Measurements from ENCODE around the gene TFE3. TPM values are rescaled to one million over a fixed set of nuclear protein-coding genes. Genes with fewer than 3 reads are reported as not detected.

Gene TFE3
- polyA plus RNA-seq, 1 donor (not counting 4 experiments of a cell fraction or from before 2014, with no cell fraction given) = 13.2 TPM

DNA sequence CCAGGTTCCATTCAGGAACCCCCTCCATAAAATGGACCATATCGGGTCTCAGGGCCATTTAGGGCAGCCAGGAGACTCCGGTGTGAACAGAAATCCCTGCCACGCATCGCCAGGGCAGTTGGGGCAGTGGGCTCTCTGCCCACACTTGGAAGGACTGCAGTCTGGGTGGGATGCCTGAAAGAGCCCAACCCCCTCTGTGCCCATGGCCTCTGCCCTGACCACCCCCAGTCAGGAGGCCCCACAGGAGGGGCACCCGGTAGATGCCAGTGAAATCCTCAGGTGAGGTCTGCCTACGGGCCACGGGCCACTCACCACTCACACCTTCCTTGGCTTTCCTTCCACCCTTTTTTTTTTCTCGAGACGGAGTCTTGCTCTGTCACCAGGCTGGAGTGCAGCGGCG is 25.9 kb upstream of the TFE3 start:
- DNase-seq (ENCODE audit: low read depth, low spot score) (no peak), FAIRE-seq (no peak)
- Histone ChIP-seq H3K9ac (ENCODE audit: control insufficient read depth, extremely low read depth, insufficient read depth, low read length) (no peak overlapping the region), H3K79me2 (ENCODE audit: control insufficient read depth, insufficient read depth, low read length) (no peaks in the 10 kb centered on the region), H3K27ac (ENCODE audit: control insufficient read depth, insufficient read depth, low read length) (no peak overlapping the region), H3K9me3 (ENCODE audit: control insufficient read depth, low read depth, low read length) (no peaks in the 10 kb centered on the region), H3K4me1 (ENCODE audit: control insufficient read depth, extremely low read depth, insufficient read depth, low read length) (peaks cover 2% of the 10 kb centered on the region), H4K20me1 (ENCODE audit: control insufficient read depth, extremely low read depth, insufficient read depth, low read length) (no peaks in the 10 kb centered on the region), H3K4me3 (ENCODE audit: control insufficient read depth in 2 of 3, extremely low read depth in 1 of 3, insufficient read depth in 2 of 3, low read depth in 1 of 3, low read length in 3 of 3) (no peak overlapping the region), H3K9me1 (ENCODE audit: control insufficient read depth, extremely low read depth, insufficient read depth, low read length) (no peaks in the 10 kb centered on the region), H3K36me3 (ENCODE audit: control insufficient read depth in 2 of 2, extremely low read depth in 1 of 2, insufficient read depth in 2 of 2, low read length in 2 of 2) (peaks cover 0 to 7% of the 10 kb centered on the region in 2 experiments), H3K27me3 (ENCODE audit: control insufficient read depth, extremely low read depth, insufficient read depth, low read length) (no peaks in the 10 kb centered on the region), H2AFZ (ENCODE audit: control insufficient read depth, low read length) (no peak overlapping the region), H3K4me2 (ENCODE audit: control insufficient read depth, extremely low read depth, insufficient read depth, low read depth, low read length) (no peak overlapping the region)
- TF ChIP-seq, protein P1, sequence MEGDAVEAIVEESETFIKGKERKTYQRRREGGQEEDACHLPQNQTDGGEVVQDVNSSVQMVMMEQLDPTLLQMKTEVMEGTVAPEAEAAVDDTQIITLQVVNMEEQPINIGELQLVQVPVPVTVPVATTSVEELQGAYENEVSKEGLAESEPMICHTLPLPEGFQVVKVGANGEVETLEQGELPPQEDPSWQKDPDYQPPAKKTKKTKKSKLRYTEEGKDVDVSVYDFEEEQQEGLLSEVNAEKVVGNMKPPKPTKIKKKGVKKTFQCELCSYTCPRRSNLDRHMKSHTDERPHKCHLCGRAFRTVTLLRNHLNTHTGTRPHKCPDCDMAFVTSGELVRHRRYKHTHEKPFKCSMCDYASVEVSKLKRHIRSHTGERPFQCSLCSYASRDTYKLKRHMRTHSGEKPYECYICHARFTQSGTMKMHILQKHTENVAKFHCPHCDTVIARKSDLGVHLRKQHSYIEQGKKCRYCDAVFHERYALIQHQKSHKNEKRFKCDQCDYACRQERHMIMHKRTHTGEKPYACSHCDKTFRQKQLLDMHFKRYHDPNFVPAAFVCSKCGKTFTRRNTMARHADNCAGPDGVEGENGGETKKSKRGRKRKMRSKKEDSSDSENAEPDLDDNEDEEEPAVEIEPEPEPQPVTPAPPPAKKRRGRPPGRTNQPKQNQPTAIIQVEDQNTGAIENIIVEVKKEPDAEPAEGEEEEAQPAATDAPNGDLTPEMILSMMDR (optimal IDR thresholded peaks at IDR 0.05 in 1 of 3, IDR thresholded peaks at IDR 0.05 in 1 of 3, conservative IDR thresholded peaks at IDR 0.05 in 1 of 3; ENCODE audit: extremely low read depth in 1 of 3, insufficient read depth in 2 of 3, low read length in 3 of 3) = no peak
- no peak for TF ChIP-seq EZH2 (IDR thresholded peaks at IDR 0.05; ENCODE audit: low read length)
- dilution Hi-C loops (cut with MboI; ENCODE audit: extremely low pct_ligation_motif_present, low sequenced_read_pairs) = no loop called here

DNA sequence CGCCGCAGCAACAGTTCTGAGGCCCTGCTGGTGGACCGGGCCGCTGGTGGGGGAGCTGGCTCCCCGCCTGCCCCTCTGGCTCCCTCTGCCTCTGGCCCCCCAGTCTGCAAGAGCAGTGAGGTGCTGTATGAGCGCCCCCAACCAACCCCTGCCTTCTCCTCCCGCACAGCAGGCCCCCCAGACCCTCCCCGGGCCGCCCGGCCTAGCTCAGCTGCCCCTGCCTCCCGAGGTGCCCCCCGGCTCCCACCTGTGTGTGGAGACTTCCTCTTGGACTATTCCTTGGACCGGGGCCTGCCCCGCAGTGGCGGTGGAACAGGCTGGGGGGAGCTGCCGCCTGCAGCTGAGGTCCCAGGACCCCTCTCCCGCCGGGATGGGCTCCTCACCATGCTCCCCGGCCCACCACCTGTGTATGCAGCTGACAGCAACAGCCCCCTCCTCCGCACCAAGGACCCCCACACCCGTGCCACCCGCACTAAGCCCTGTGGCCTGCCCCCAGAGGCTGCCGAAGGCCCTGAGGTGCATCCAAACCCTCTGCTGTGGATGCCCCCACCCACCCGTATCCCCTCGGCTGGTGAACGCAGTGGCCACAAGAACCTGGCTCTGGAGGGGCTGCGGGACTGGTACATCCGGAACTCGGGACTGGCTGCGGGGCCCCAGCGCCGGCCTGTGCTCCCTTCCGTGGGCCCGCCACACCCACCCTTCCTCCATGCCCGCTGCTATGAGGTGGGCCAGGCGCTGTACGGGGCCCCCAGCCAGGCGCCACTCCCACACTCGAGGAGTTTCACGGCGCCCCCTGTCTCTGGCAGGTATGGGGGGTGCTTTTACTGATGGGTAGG is 24.3 kb upstream of the TFE3 start:
- Histone ChIP-seq H3K79me2 (ENCODE audit: control insufficient read depth, insufficient read depth, low read length) (no peaks in the 10 kb centered on the region), H3K36me3 (ENCODE audit: control insufficient read depth in 2 of 2, extremely low read depth in 1 of 2, insufficient read depth in 2 of 2, low read length in 2 of 2) (peaks cover 0 to 13% of the 10 kb centered on the region in 2 experiments), H3K9me1 (ENCODE audit: control insufficient read depth, extremely low read depth, insufficient read depth, low read length) (no peaks in the 10 kb centered on the region), H3K4me2 (ENCODE audit: control insufficient read depth, extremely low read depth, insufficient read depth, low read depth, low read length) (no peak overlapping the region), H3K9me3 (ENCODE audit: control insufficient read depth, low read depth, low read length) (no peaks in the 10 kb centered on the region), H4K20me1 (ENCODE audit: control insufficient read depth, extremely low read depth, insufficient read depth, low read length) (no peaks in the 10 kb centered on the region), H3K4me1 (ENCODE audit: control insufficient read depth, extremely low read depth, insufficient read depth, low read length) (no peaks in the 10 kb centered on the region), H3K4me3 (ENCODE audit: control insufficient read depth in 2 of 3, extremely low read depth in 1 of 3, insufficient read depth in 2 of 3, low read depth in 1 of 3, low read length in 3 of 3) (no peak overlapping the region), H3K9ac (ENCODE audit: control insufficient read depth, extremely low read depth, insufficient read depth, low read length) (no peak overlapping the region), H3K27ac (ENCODE audit: control insufficient read depth, insufficient read depth, low read length) (no peak overlapping the region), H3K27me3 (ENCODE audit: control insufficient read depth, extremely low read depth, insufficient read depth, low read length) (no peaks in the 10 kb centered on the region), H2AFZ (ENCODE audit: control insufficient read depth, low read length) (no peak overlapping the region)
- DNase-seq (ENCODE audit: low read depth, low spot score) = no peak
- no peak for FAIRE-seq
- TF ChIP-seq, protein P1 (optimal IDR thresholded peaks at IDR 0.05 in 1 of 3, IDR thresholded peaks at IDR 0.05 in 1 of 3, conservative IDR thresholded peaks at IDR 0.05 in 1 of 3; ENCODE audit: extremely low read depth in 1 of 3, insufficient read depth in 2 of 3, low read length in 3 of 3) = no peak
- dilution Hi-C loops (cut with MboI; ENCODE audit: extremely low pct_ligation_motif_present, low sequenced_read_pairs) = no loop called here
